Measurements from ENCODE around the gene GDPD4. TPM values are rescaled to one million over a fixed set of nuclear protein-coding genes. Genes with fewer than 3 reads are reported as not detected.

The GDPD4 gene
- total and polyA plus RNA-seq, 10 of the 15 experiments (the other 5 are each of a cell fraction or from before 2014, with no cell fraction given): 0.23 TPM; not detected in 9

- TF ChIP-seq BRCA1 (IDR thresholded peaks at IDR 0.05; ENCODE audit: low read depth, low read length) (no peak), CEBPB (IDR thresholded peaks at IDR 0.05; ENCODE audit: borderline replicate concordance in 1 of 2, low read depth in 2 of 2, low read length in 2 of 2) (no peak), CTCF (IDR thresholded peaks at IDR 0.05 in 2 of 3, conservative IDR thresholded peaks at IDR 0.05 in 1 of 3; ENCODE audit: control insufficient read depth in 2 of 3, extremely low read depth in 1 of 3, insufficient read depth in 1 of 3, low read depth in 3 of 3, low read length in 3 of 3) (no peak), ESRRA (IDR thresholded peaks at IDR 0.05; ENCODE audit: low read length) (no peak), KLF5 (IDR thresholded peaks at IDR 0.05; ENCODE audit: partially characterized antibody) (no peak), SUZ12 (IDR thresholded peaks at IDR 0.05; ENCODE audit: unreplicated experiment) (no peak), PBX3 (IDR thresholded peaks at IDR 0.05; ENCODE audit: insufficient replicate concordance, low read depth, low read length) (no peak), JUNB (IDR thresholded peaks at IDR 0.05) (no peak), YY1 (IDR thresholded peaks at IDR 0.05; ENCODE audit: low read depth, low read length) (no peak), RB1 (IDR thresholded peaks at IDR 0.05; ENCODE audit: borderline replicate concordance) (no peak), BHLHE40 (IDR thresholded peaks at IDR 0.05; ENCODE audit: borderline replicate concordance in 1 of 2, low read depth in 2 of 2, low read length in 1 of 2) (no peak), RAD51 (IDR thresholded peaks at IDR 0.05) (no peak), ZNF217 (IDR thresholded peaks at IDR 0.05) (no peak)
- TF ChIP-seq, protein P1, sequence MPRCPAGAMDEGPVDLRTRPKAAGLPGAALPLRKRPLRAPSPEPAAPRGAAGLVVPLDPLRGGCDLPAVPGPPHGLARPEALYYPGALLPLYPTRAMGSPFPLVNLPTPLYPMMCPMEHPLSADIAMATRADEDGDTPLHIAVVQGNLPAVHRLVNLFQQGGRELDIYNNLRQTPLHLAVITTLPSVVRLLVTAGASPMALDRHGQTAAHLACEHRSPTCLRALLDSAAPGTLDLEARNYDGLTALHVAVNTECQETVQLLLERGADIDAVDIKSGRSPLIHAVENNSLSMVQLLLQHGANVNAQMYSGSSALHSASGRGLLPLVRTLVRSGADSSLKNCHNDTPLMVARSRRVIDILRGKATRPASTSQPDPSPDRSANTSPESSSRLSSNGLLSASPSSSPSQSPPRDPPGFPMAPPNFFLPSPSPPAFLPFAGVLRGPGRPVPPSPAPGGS (IDR thresholded peaks at IDR 0.05; ENCODE audit: borderline replicate concordance, insufficient read depth, low read depth, low read length, poor library complexity, severe bottlenecking): no peak
- TF ChIP-seq, protein P2, sequence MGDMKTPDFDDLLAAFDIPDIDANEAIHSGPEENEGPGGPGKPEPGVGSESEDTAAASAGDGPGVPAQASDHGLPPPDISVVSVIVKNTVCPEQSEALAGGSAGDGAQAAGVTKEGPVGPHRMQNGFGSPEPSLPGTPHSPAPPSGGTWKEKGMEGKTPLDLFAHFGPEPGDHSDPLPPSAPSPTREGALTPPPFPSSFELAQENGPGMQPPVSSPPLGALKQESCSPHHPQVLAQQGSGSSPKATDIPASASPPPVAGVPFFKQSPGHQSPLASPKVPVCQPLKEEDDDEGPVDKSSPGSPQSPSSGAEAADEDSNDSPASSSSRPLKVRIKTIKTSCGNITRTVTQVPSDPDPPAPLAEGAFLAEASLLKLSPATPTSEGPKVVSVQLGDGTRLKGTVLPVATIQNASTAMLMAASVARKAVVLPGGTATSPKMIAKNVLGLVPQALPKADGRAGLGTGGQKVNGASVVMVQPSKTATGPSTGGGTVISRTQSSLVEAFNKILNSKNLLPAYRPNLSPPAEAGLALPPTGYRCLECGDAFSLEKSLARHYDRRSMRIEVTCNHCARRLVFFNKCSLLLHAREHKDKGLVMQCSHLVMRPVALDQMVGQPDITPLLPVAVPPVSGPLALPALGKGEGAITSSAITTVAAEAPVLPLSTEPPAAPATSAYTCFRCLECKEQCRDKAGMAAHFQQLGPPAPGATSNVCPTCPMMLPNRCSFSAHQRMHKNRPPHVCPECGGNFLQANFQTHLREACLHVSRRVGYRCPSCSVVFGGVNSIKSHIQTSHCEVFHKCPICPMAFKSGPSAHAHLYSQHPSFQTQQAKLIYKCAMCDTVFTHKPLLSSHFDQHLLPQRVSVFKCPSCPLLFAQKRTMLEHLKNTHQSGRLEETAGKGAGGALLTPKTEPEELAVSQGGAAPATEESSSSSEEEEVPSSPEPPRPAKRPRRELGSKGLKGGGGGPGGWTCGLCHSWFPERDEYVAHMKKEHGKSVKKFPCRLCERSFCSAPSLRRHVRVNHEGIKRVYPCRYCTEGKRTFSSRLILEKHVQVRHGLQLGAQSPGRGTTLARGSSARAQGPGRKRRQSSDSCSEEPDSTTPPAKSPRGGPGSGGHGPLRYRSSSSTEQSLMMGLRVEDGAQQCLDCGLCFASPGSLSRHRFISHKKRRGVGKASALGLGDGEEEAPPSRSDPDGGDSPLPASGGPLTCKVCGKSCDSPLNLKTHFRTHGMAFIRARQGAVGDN (IDR thresholded peaks at IDR 0.05): no peak
- no peak overlapping the region for H3K4me2 ChIP-seq (ENCODE audit: control insufficient read depth, insufficient read depth)
- H3K9ac ChIP-seq (ENCODE audit: control insufficient read depth, insufficient read depth, low read length): no peak overlapping the region
- no peak overlapping the region for H3K27ac ChIP-seq (ENCODE audit: control insufficient read depth, insufficient read depth)
- no peaks in the 10 kb centered on the region for H4K20me1 ChIP-seq (ENCODE audit: control insufficient read depth, insufficient read depth)
- no peaks in the 10 kb centered on the region for H3K4me1 ChIP-seq (ENCODE audit: control insufficient read depth, insufficient read depth, low read length)
- H3K79me2 ChIP-seq (ENCODE audit: control insufficient read depth, insufficient read depth, low read length): no peaks in the 10 kb centered on the region
- intact Hi-C loops (cut with micrococcal nuclease; ENCODE audit: unreplicated experiment) (no loop called here), in situ Hi-C loops (cut with MboI) (no loop called here)
- BruUV-seq (replicated peaks): no TSS peak
- ChIA-PET CTCF (no interaction called here), SMC1A (ENCODE audit: uncharacterized antibody, unreplicated experiment) (interaction anchor here (1.5 kb wide), 1 partner anchor 316 kb away, joined by 3 read pairs; no protein-coding TSS in a partner anchor), RAD21 (ENCODE audit: unreplicated experiment) (no interaction called here), POLR2A (no interaction called here)
- no peaks in the 10 kb centered on the region for H3K36me3 ChIP-seq (ENCODE audit: control insufficient read depth in 2 of 2, insufficient read depth in 2 of 2, low read length in 1 of 2)
- H3K27me3 ChIP-seq (replicated peaks in 1 of 2; ENCODE audit: control insufficient read depth in 2 of 2, insufficient read depth in 2 of 2, low read length in 1 of 2): no peaks in the 10 kb centered on the region; a peak in 2 of 4 replicates
- FAIRE-seq: no peak
- no peak overlapping the region for H2AFZ ChIP-seq (ENCODE audit: control insufficient read depth, low read depth, low read length)
- no peak overlapping the region for H3K4me3 ChIP-seq
- DNase-seq (ENCODE audit: low read depth, low spot score): no peak
- no peaks in the 10 kb centered on the region for H3K9me3 ChIP-seq (replicated peaks; ENCODE audit: control insufficient read depth, insufficient read depth, low read length)
- ATAC-seq: no peak
- WGBS (ENCODE audit: insufficient coverage, insufficient replicate concordance, low lambda C conversion rate, missing lambda C conversion rate): 28% methylated on average over 4 of the region's 4 CpGs
These were observed 69.2 kb downstream of the GDPD4 start for GRCh38 chr11:77232242-77232641.

Measured in GM12878 (cell line).